ENCODE results near the gene C22orf23.

Gene C22orf23

GRCh38 chr22:37898441-37899181 lies 54.8 kb downstream of the C22orf23 start:
- peak; percentile 78 for DNase-seq (ENCODE audit: low read depth, low spot score)

- no peak for DNase-seq (ENCODE audit: low read depth, low spot score)
These were observed 55.6 kb downstream of the C22orf23 start for GRCh38 chr22:37897807-37898206.

DNA sequence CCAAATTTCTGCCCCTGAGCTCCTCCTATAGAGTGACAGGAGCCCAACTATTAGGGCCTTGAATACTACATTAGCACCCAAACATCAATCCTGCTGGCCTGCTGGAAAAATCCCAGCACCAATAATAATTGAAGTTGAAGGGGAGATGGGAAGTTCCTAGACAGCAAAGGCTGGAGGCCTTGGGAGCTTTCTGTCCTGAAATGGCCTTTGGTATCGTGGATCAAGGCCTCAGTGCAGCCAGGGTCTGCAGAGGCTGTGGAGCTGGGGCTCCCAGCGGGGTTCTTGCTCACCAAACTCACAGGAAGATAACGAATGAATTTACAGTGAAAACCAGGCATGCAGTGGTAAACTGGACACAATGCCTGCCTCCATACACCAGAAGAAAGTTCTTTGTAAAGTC lies 56.5 kb downstream of the C22orf23 start:
- DNase-seq (ENCODE audit: low read depth, low spot score), result peak; percentile 36

GRCh38 chr22:37896181-37896592 lies 57.2 kb downstream of the C22orf23 start:
- DNase-seq (ENCODE audit: low read depth, low spot score), result peak; percentile 67

DNA sequence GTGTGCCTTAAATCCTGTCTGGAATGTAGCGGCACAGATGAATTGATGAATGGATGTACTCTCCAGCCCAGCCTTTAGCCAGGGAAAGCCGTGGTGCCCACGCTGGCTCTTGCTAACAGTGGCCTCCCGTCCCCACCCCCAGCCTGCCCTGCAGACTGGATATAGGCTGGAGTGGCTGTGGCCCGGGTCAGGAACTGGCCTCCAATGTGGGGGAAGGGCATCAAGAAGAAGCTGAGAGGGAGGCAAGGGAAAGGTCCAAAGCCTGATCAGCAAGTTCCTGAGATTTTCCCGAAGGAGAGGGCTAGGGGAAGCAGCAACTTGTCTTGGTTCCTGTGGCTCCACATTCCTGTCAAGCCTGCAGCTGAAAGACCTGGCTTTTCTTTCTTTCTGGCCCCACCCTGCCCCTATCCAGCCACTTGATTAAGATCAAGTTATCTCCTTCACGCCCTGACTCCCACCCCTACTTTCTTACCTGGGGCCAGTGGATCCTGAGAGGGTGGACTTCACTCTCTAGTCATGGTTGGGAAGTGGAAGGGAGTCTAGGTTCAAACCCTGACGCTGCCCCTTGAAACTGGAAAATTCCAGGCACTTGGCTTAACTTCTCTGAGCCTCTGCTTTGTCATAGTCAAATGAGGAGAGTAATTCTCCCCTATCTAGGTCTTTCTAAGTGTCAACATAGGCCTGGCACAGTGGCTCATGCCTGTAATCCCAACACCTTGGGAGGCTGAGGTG lies 58.3 kb downstream of the C22orf23 start:
- peak; percentile 94 for DNase-seq (ENCODE audit: low read depth, low spot score)

GRCh38 chr22:37893583-37893983 lies 59.8 kb downstream of the C22orf23 start:
- no peak for DNase-seq (ENCODE audit: low read depth, low spot score)
